ENCODE measurements around the gene F8.
"Not testable (repeated sequence)": the region's sequence is repeated elsewhere in the genome, so short reads cannot be mapped to it uniquely, and the experiment has no call there.

Gene F8

DNA sequence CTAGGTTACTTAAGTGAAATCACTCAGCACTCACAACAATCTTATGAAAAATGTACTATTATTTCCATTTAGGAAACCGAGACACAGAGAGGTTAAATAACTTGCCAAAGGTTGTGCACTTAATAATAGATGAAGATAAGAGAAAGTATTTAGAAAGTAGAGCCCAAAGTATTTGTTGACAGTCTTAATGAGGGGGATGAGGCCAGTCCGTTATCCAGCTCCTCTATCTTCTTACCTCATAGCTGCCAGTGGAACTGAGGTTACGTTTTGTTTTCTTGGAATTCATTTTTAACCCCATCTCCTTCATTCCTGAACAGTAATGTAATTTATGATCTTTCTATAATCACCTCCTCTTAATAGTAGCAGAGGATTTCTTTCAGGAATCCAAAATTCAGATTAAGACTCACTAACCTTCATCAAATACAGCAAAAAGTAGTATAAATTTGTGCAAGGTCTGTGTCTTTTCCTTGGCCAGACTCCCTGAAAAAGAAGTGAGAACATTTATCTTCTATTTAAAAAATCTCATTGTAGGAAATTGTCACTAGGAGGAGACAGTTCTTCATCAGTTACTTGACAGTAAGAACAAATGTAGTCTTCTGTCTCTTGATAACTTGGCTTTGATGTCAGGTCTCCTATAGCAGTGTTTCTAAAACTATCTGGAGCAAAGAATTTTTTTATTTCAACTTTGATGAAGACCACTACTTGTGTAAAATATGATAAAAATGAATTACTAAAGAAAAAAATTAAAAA is 35.5 kb downstream of the F8 start:
- no peak for DNase-seq (ENCODE audit: low read depth in 2 of 2)

DNA sequence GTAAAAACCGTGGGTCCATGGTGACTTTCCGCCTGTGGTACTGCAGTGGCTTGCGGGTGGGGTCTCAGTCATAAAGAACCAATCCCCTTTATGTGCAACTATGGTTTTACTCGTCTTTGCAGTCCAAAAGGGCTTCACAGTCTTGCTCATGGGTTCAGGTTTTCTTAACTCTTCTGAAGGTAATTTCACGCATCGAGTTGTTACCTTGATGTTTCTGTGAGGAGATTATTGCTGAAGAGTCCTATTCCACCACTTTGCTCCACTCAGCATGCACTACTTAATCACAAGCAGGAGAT is 41.5 kb downstream of the F8 start:
- no peak for DNase-seq (ENCODE audit: low read depth in 2 of 2)

DNA sequence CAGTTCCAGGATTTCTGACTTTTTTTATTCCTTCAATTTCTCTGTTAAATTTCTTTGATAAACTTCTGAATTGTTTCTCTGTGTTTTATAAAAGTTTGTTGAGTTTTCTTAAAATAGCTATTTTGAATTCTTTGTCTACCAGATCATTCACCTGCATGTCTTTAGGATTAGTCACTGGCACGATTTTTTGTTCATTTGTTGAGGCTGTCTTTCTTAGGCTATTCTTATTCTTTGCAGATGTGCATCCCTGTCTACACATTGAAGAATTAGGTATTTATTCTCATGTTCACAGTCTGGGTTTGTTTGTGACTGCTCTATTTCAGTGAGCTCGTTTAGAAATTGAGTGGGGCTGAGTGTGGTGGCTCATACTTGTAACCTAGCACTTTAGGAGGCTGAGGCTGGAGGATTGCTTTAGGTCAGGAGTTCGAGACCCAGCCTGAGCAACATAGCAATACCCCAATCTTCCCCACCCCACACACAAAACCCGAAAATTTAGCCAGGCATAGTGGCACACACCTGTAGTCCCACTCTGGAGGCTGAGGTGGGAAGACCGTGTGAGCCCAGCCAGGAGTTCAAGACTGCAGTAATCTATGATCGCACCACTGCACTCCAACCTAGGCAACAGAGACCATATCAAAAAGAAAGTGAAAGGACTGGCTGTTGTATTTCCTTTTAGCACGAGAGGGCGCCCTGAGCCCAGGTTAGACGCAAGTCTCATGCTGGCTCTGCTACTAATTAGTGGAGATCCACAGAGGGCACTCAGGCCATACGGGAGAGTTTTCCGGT is 42.0 kb downstream of the F8 start:
- DNase-seq (ENCODE audit: low read depth in 2 of 2) = peak; percentile 35 to 37

DNA sequence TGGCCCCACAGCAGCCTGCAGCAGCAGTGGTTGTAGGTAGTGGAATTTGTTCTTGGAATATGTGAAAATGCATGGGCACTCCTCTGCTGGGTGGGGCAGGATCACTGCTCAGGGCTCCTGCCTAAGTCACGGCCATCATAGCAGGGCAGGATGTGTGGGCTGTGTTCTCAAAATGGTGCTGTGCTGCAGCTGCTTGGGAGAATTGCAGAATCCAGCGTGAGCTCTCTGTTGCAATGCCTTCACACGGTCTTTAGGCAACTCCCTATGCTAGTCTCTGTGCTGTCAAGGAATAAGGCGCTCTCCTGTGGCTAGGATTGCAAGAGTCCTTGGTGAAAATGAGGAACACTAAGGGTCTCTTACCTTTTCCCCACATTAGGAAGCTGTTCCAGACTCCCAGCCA is 42.9 kb downstream of the F8 start:
- DNase-seq (ENCODE audit: low read depth in 2 of 2) = no peak

DNA sequence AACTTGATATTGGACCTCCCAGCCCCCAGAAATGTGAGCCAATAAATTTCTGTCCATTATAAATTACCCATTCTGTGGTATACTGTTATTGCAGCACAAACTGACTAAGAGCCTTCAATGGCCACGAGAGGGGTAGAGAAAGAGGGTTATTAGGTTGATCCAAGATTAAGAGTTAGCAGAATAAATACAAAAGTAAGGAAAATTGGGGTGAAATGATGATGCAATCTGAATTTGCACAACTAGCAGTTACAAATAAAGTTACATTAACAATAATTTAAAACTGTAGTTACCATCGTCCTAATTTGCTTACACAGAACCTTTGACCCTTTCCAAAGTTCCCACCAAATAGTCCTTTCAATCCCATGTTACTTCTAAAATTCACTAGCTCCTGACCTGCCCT is 54.2 kb downstream of the F8 start:
- DNase-seq (ENCODE audit: low read depth in 2 of 2) = no peak

DNA sequence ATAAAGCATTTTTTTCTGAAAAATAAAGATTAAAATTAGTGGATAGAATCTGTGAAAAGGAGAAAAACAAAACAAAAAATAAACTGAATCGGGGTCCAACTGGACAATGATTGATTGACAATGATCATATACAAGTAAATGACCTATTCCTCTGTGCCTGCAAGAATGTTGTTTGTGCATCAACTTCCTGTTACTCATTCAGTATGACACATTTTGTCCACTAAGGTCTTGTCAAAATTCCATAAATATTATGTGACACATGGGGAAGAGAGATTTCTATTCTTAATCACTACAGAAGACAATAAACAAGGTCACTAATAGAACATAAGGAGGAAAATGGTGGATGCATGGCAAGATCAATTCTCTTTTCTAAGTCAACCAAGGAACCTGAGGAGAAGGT is 54.9 kb downstream of the F8 start:
- no peak for DNase-seq (ENCODE audit: low read depth in 2 of 2)

DNA sequence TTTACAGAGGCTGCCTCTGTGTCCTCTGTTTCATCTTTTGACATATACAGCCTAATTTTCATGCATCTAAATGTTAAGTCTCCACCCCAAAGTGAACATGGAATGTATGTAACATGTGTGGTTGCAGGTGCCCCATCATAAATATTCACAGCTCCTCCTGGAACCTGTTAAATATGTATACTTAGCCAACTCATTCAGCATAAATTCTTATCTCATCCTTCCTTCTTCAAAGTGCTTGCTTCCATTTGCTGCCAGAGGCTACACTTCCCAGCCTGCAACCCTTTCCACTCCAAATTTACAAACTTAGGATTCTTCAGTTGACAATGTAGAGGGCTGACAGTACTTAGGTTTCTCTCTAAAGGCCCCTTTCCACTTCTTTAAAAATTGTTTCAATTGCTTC is 60.6 kb downstream of the F8 start:
- no peak for DNase-seq (ENCODE audit: low read depth in 2 of 2)

DNA sequence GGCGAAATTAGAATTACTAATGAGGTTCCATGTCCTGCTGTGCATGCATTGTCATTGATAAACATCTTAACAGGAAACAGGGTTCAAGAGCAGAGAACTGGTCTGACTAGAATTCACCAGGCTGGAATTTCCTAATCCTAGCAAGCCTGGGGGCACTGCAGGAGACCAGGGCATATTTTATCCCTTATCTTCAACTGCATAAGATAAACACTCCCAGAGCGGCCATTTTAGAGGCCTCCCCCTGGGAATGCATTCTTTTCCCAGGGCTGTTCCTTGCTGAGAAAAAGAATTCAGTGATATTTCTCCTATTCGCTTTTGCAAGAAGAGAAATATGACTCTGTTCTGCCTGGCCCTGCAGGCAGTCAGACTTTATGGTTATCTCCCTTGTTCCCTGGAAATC is 66.7 kb downstream of the F8 start:
- DNase-seq (ENCODE audit: low read depth in 2 of 2) = not testable (repeated sequence)

DNA sequence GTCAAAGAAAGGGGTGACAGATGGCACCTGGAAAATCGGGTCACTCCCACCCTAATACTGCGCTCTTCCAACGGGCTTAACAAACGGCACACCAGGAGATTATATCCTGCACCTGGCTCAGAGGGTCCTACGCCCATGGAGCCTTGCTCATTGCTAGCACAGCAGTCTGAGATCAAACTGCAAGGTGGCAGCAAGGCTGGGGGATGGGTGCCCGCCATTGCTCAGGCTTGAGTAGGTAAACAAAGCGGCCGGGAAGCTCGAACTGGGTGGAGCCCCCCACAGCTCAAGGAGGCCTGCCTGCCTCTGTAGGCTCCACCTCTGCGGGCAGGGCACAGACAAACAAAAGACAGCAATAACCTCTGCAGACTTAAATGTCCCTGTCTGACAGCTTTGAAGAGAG is 83.3 kb downstream of the F8 start:
- DNase-seq (ENCODE audit: low read depth in 2 of 2) = not testable (repeated sequence)

DNA sequence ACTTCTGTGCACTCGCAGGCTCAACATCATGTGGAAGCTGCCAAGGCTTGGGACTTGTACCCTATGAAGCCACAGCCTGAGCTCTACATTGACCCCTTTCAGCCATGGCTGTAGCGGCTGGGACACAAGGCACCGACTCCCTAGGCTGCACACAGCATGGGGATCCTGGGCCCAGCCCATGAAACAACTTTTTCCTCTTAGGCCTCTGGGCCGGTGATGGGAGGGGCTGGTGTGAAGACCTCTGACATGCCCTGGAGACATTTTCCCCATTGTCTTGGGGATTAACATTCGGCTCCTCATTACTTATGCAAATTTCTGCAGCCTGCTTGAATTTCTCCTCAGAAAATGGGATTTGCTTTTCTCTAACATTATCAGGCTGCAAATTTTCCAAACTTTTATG is 97.8 kb downstream of the F8 start:
- not testable (repeated sequence) for DNase-seq (ENCODE audit: low read depth in 2 of 2)

DNA sequence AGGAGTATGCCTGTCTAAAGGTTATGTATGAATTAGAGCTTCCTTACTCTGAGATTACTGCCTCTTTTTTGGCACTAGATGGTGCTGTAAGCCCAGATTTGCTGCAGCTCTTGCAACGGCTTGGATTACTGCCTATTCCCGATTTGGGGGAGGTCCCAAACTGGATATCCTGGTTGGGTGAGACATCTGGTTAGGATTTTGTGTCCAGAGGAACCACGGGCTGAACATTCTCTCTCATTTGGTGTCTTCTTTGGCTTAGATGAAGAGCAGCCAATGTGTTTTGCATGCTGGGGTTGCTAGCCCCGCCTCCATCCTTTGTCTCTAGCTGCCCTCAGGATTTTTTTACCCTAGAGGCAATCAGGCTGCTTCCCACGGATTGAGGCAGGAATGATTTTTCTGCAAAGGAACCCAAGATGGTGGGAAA is 104.5 kb downstream of the F8 start:
- DNase-seq (ENCODE audit: low read depth in 2 of 2) = peak; percentile 81 to 83

DNA sequence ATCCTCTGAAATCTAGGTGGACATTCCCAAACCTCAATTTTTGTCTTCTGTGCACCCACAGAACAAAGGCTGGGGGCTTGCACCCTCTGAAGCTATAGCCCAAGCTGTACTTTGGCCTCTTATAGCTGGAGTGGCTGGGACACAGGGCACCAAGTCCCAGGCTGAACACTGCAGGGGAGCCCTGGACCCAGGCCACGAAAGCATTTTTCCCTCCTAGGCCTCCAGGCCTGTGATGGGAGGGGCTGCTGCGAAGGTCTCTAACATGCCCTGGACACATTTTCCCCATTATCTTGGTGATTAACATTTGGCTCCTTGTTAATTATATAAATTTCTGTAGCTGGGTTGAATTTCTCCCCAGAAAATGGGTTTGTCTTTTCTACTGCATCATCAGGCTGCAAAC is 108.5 kb downstream of the F8 start:
- DNase-seq (ENCODE audit: low read depth in 2 of 2) = no peak

DNA sequence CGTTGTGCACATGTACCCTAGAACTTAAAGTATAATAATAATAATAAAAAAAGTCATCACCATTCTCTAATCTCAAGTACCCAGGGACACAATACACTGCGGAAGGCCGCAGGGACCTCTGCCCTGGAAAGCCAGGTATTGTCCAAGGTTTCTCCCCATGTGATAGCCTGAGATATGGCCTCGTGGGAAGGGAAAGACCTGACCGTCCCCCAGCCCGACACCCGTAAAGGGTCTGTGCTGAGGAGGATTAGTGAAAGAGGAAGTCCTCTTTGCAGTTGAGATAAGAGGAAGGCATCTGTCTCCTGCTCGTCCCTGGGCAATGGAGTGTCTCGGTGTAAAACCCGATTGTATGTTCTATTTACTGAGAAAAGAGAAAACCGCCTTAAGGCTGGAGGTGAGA is 112.0 kb downstream of the F8 start:
- DNase-seq (ENCODE audit: low read depth in 2 of 2) = not testable (repeated sequence)

DNA sequence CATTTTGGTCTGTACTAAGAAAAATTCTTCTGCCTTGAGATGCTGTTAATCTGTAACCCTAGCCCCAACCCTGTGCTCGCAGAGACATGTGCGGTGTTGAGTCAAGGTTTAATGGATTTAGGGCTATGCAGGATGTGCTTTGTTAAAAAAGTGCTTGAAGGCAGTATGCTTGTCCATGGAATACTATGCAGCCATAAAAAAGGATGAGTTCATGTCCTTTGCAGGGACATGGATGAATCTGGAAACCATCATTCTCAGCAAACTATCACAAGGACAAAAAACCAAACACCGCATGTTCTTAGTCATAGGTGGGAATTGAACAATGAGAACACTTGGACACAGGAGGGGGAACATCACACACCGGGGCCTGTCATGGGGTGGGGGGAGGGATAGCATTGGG is 112.5 kb downstream of the F8 start:
- DNase-seq (ENCODE audit: low read depth in 2 of 2) = not testable (repeated sequence)

DNA sequence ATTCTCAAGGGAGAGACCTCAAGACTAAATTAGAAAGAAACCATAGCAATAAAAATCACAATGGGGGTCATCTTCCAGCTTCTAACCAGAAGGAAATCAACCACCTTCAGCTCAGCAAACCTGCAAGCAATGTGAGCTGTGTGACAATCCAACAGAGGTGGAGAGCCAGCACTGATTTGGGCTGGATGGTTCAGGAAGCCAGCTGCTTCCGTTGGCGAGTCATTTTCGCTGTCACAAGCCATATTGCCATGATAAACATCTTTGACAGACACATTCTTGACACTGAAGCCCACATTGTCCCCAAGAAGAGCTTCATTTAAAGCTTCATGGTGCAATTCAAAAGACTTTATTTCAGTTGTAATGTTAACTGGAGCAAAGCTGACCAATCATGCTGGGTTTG is 113.7 kb downstream of the F8 start:
- DNase-seq (ENCODE audit: low read depth in 2 of 2) = no peak

DNA sequence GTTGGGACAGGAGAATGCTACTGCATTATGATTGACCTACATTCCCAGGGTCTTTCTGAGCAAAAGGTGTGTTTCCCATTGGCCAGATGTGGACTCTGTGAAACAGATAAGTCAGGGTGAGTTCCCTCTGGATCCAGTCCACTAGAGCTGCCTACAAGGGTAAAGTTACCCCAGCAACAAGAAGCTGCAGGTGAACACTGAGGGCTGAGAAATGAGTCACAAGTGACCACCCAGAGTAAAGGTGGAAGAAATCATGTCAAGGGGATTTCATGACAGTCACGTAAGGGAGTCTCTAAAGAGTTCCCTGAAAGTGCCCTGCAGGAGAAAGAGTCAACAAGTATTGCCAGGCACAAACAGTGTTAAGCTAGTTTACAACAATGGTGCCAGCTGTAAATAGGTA is 120.1 kb downstream of the F8 start:
- DNase-seq (ENCODE audit: low read depth in 2 of 2) = no peak

DNA sequence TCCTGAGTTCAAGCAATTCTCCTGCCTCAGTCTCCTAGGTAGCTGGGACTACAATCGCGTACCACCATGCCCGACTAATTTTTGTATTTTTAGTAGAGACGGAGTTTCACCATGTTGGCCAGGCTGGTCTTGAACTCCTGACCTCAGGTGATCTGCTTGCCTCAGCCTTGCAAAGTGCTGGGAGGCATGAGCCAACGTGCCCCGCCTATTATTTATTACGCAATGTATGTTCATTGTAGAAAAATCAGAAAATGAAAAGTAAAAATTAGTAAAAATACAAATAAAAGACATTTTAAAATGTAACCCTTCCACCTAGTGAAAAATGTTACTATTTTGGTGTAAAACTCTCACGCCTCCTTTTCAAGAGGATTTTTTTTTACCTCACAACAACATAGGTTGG is 122.2 kb downstream of the F8 start:
- DNase-seq (ENCODE audit: low read depth in 2 of 2) = no peak

DNA sequence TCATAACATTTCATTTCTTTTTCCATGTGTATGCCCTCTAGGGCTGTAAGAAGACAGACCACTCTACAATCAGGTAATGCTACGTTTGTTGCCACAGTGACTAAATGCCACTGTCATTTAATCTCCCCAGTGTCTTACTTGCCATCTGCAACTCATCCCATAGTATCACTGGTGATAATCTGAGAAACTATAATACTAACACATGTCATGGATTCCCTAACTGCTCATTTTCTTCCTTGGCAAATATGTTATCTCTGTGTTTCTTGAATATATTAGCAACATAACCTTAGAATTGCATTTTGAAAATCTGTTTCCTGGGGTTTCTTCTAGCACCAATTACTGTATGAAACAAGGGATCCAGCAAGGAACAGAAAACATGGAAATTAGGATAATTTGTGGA is 130.2 kb downstream of the F8 start:
- DNase-seq (ENCODE audit: low read depth in 2 of 2) = no peak

DNA sequence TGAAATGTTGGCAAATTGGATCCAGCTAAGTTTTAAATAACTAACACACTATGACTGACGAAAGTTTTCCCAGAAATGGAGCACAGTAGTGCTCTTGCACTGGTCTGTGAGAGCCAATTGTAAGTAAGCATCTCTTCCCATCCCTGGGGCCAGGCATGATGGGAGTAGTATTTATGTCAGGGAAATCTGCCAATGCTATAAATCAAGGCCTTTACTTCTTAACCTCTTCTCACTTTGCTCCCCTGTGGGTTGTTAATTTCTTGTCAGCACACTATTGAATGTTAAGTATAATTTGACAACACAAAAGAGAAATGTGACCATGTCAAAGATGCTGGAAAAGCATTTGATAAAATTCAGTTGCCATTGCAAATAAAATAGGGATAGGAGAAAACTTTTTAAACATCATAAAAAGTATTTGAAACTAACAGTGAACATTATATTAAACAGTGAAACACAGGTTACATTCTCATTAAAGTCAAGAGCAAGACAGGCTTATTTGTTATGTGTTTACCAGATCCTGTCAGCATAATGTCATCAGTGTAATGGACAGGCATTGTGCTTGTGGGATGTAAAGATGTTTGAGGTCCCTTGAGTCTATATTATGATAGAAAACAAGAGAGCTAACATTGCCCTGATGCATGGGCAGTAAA is 131.4 kb downstream of the F8 start:
- peak in 1 of 2 experiments; percentile 8 for DNase-seq (ENCODE audit: low read depth in 2 of 2)

DNA sequence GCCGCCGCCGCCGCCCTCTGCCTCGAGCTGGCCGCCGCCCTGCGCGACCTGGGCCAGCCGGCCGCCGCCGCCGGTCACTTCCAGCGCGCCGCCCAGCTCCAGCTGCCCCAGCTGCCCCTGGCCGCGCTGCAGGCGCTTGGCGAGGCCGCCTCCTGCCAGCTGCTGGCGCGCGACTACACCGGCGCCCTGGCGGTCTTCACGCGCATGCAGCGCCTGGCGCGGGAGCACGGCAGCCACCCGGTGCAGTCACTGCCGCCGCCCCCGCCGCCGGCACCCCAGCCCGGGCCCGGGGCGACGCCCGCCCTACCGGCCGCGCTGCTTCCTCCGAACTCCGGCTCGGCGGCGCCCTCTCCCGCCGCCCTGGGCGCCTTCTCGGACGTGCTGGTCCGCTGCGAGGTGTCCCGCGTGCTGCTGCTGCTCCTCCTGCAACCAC is 135.7 kb downstream of the F8 start:
- not testable (repeated sequence) for DNase-seq (ENCODE audit: low read depth in 2 of 2)

DNA sequence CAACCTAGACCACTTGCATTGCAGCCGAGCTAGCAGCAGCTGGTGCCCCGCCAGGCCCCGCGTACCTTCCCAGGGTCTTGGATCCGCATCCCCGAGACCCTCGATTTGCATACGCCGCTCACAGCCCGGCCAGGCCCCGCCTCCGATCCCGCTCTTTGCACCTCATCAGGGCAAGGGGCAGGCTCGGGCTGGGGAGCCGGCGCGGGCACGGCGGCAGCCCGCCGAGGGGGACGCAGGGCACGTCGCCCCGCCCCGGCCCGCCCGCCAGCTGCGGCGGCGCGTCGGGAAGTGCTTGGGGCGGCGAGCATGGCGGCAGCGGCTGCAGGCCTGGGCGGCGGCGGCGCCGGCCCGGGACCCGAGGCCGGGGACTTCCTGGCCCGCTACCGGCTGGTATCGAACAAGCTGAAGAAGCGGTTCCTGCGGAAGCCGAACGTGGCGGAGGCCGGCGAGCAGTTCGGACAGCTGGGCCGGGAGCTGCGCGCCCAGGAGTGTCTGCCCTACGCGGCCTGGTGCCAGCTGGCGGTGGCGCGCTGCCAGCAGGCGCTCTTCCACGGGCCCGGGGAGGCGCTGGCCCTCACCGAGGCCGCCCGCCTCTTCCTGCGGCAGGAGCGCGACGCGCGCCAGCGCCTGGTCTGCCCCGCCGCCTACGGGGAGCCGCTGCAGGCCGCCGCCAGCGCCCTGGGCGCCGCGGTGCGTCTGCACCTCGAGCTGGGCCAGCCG is 136.3 kb downstream of the F8 start, which contains the start of gene F8A1:
TSS of gene F8A1 (plus strand) at position 287 of the 720 bp plus-strand sequence. CDS start at position 307, 20 bp downstream.
- not testable (repeated sequence) for DNase-seq (ENCODE audit: low read depth in 2 of 2)

DNA sequence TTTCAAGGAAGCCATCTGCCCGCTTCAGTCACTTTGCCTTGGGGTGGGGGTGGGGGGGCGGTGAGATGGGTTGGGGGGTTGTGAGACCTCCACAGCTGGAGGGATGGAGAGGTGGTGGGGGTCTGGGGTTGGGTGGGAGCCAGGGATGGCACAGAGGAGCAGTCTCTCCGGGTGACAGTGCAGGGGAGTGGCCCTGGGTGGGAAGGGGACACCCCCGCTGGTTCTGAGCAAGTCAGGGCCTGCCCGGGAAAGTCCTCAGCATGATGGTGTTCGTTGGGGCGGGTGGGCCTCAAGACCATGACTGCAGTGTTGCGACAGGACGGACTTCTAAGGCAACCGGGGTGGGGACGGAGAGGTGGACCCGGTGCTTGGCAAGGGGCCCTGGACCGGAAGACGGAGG is 137.0 kb downstream of the F8 start:
- not testable (repeated sequence) for DNase-seq (ENCODE audit: low read depth in 2 of 2)
